Neural cell (in vitro differentiated cells): ENCODE results near the gene ZDBF2. TPM values are rescaled to one million over a fixed set of nuclear protein-coding genes. Genes with fewer than 3 reads are reported as not detected.

Experiments used
- H2AFZ ChIP-seq: fragments of 200-600, 300-800 bp; sonication (generic), shearing (Covaris generic); 2 replicates; pipeline ENCODE4 v1.6.0; 2014; ENCODE audit warnings: low read depth, mild to moderate bottlenecking, antibody characterized with exemption, low read length, moderate library complexity
- H3F3A ChIP-seq: fragments of 200-600 bp; shearing (Covaris generic); 2 replicates; pipeline ENCODE4 v1.6.1; 2016; ENCODE audit warnings: mild to moderate bottlenecking, moderate library complexity, mixed read lengths, antibody characterized with exemption, low read length; ENCODE audit not compliant: insufficient read depth, poor library complexity, severe bottlenecking
- H3K27ac ChIP-seq: fragments of 200-600, 300-800 bp; sonication (generic), shearing (Covaris generic); 2 replicates; pipeline ENCODE4 v1.5.1; 2014; ENCODE audit warnings: mild to moderate bottlenecking, low read length, moderate library complexity
- H3K27me3 ChIP-seq: fragments of 300-800, 200-600 bp; sonication (generic), shearing (Covaris generic); 2 replicates; pipeline ENCODE4 v1.6.0; 2014; ENCODE audit warnings: mild to moderate bottlenecking, low read depth, low read length, moderate library complexity; ENCODE audit not compliant: insufficient read depth
- H3K36me3 ChIP-seq: fragments of 300-800, 200-600 bp; sonication (generic), shearing (Covaris generic); 2 replicates; pipeline ENCODE4 v1.5.1; 2014; ENCODE audit warnings: mild to moderate bottlenecking, antibody characterized with exemption, low read length, moderate library complexity; ENCODE audit not compliant: insufficient read depth
- H3K4me2 ChIP-seq: fragments of 300-800, 200-600 bp; sonication (generic), shearing (Covaris generic); 2 replicates; pipeline ENCODE4 v1.6.0; 2014; ENCODE audit warnings: mild to moderate bottlenecking, low read length
- H3K4me3 ChIP-seq: fragments of 300-800, 200-600 bp; sonication (generic), shearing (Covaris generic); 2 replicates; pipeline ENCODE4 v1.5.1; 2014; ENCODE audit warnings: mild to moderate bottlenecking, low read length, moderate library complexity
- H3K79me2 ChIP-seq: fragments of 200-600 bp; shearing (Covaris generic); replicated peaks from 2 replicates; pipeline ENCODE4 v1.6.0; 2014; ENCODE audit warnings: mild to moderate bottlenecking, low read length, moderate library complexity; ENCODE audit not compliant: insufficient read depth
- H3K9ac ChIP-seq: fragments of 300-800, 200-600 bp; sonication (generic), shearing (Covaris generic); 2 replicates; pipeline ENCODE4 v1.6.1; 2016; ENCODE audit warnings: mild to moderate bottlenecking, low read length, mixed read lengths
- H3K9me2 ChIP-seq: fragments of 200-600 bp; shearing (Covaris generic); 2 replicates; pipeline ENCODE4 v1.6.1; 2016; ENCODE audit warnings: mild to moderate bottlenecking, low read length, mixed read lengths; ENCODE audit not compliant: insufficient read depth
- H3K9me3 ChIP-seq: fragments of 200-600, 300-800 bp; sonication (generic), shearing (Covaris generic); 2 replicates; pipeline ENCODE4 v1.6.1; 2016; ENCODE audit warnings: mild to moderate bottlenecking, mixed run types, low read length, moderate library complexity, mixed read lengths
- H4K20me1 ChIP-seq: fragments of 200-600 bp; shearing (Covaris generic); 2 replicates; pipeline ENCODE4 v1.6.1; 2016; ENCODE audit warnings: mild to moderate bottlenecking, mixed run types; ENCODE audit not compliant: insufficient read depth
- EP300 ChIP-seq: fragments of 450-650 bp; conservative IDR thresholded peaks from 2 replicates; pipeline ENCODE4 v1.6.1; 2014; ENCODE audit warnings: antibody characterized with exemption, mild to moderate bottlenecking, moderate library complexity; ENCODE audit not compliant: poor library complexity, severe bottlenecking
- EZH2 ChIP-seq: fragments of 200-600, 300-800 bp; shearing (Covaris generic), sonication (generic); IDR thresholded peaks from 2 replicates; pipeline ENCODE4 v1.6.1; 2014; ENCODE audit warnings: antibody characterized with exemption, low read length, borderline replicate concordance, mild to moderate bottlenecking; ENCODE audit not compliant: insufficient read depth, poor library complexity, severe bottlenecking
- MXI1 ChIP-seq: fragments of 450-650 bp; conservative IDR thresholded peaks from 2 replicates; pipeline ENCODE4 v1.6.1; 2014; ENCODE audit warnings: antibody characterized with exemption, mild to moderate bottlenecking; ENCODE audit not compliant: poor library complexity, severe bottlenecking
- POLR2AphosphoS5 ChIP-seq: IDR thresholded peaks from 2 replicates; pipeline ENCODE4 v1.6.1; 2012
- RAD21 ChIP-seq: fragments of 450-650 bp; conservative IDR thresholded peaks from 2 replicates; pipeline ENCODE4 v1.6.1; 2014; ENCODE audit warnings: antibody characterized with exemption, mild to moderate bottlenecking, moderate library complexity
- SMC3 ChIP-seq: fragments of 450-650 bp; conservative IDR thresholded peaks from 2 replicates; pipeline ENCODE4 v1.6.1; 2014; ENCODE audit warnings: antibody characterized with exemption, mild to moderate bottlenecking, moderate library complexity; ENCODE audit not compliant: poor library complexity
- TAF1 ChIP-seq: IDR thresholded peaks from 2 replicates; pipeline ENCODE4 v1.6.1; 2012; ENCODE audit warnings: low read depth
- polyA plus RNA-seq: library from polyadenylated mRNA; depleted of rRNA; stranded (reverse); fragments of >200 nt; gene quantifications from 2 replicates; pipeline ENCODE4 v1.2.3, GENCODE V29; 2014
- TF ChIP-seq, protein P1 (sequence below): fragments of 450-650 bp; IDR thresholded peaks from 2 replicates; pipeline ENCODE4 v1.5.1; 2014; ENCODE audit warnings: antibody characterized with exemption, mild to moderate bottlenecking, moderate library complexity; ENCODE audit not compliant: poor library complexity, severe bottlenecking
- TF ChIP-seq, protein P2 (sequence below): IDR thresholded peaks from 2 replicates; pipeline ENCODE4 v1.6.1; 2012; ENCODE audit warnings: borderline replicate concordance

ZDBF2 gene
- polyA plus RNA-seq, 1 donor from 2014 or later: 23.4 TPM

DNA sequence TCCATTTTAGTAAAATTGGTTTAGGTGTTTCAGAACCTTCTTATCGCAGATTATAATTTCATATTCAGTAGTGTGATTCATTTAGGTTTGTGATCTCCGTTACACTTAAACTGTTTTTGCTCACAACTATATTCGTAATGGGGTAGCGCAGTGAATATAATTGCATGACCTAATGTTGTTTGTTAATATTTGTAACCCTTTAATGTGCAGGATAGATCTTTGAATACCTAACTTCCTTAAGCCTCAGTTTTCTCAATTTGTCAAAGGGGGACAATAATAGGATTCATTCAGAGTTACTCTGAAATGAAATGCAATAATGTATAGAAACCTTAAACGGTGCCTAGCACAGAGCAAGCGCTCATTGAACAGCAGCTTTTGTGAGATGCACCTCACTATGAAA lies 558 bp upstream of the ZDBF2 start:
- H3K9me3 ChIP-seq: no peaks in the 10 kb centered on the region
- peak overlapping the region; percentile 55 for H3K4me2 ChIP-seq
- peak overlapping the region; percentile 73 for H3K27ac ChIP-seq
- no peaks in the 10 kb centered on the region for H3F3A ChIP-seq
- H3K9me2 ChIP-seq: no peaks in the 10 kb centered on the region
- H3K79me2 ChIP-seq: peaks cover 27% of the 10 kb centered on the region
- H3K27me3 ChIP-seq: peaks cover 81% of the 10 kb centered on the region
- H3K4me3 ChIP-seq: peak overlapping the region; percentile 78
- no peaks in the 10 kb centered on the region for H3K36me3 ChIP-seq
- no peak for TF ChIP-seq RAD21
- TF ChIP-seq EZH2: no peak
- TF ChIP-seq SMC3: no peak
- TF ChIP-seq TAF1: no peak
- TF ChIP-seq POLR2AphosphoS5: no peak
- TF ChIP-seq EP300: no peak
- TF ChIP-seq, protein P1, sequence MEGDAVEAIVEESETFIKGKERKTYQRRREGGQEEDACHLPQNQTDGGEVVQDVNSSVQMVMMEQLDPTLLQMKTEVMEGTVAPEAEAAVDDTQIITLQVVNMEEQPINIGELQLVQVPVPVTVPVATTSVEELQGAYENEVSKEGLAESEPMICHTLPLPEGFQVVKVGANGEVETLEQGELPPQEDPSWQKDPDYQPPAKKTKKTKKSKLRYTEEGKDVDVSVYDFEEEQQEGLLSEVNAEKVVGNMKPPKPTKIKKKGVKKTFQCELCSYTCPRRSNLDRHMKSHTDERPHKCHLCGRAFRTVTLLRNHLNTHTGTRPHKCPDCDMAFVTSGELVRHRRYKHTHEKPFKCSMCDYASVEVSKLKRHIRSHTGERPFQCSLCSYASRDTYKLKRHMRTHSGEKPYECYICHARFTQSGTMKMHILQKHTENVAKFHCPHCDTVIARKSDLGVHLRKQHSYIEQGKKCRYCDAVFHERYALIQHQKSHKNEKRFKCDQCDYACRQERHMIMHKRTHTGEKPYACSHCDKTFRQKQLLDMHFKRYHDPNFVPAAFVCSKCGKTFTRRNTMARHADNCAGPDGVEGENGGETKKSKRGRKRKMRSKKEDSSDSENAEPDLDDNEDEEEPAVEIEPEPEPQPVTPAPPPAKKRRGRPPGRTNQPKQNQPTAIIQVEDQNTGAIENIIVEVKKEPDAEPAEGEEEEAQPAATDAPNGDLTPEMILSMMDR: no peak
- TF ChIP-seq MXI1: no peak
- TF ChIP-seq, protein P2, sequence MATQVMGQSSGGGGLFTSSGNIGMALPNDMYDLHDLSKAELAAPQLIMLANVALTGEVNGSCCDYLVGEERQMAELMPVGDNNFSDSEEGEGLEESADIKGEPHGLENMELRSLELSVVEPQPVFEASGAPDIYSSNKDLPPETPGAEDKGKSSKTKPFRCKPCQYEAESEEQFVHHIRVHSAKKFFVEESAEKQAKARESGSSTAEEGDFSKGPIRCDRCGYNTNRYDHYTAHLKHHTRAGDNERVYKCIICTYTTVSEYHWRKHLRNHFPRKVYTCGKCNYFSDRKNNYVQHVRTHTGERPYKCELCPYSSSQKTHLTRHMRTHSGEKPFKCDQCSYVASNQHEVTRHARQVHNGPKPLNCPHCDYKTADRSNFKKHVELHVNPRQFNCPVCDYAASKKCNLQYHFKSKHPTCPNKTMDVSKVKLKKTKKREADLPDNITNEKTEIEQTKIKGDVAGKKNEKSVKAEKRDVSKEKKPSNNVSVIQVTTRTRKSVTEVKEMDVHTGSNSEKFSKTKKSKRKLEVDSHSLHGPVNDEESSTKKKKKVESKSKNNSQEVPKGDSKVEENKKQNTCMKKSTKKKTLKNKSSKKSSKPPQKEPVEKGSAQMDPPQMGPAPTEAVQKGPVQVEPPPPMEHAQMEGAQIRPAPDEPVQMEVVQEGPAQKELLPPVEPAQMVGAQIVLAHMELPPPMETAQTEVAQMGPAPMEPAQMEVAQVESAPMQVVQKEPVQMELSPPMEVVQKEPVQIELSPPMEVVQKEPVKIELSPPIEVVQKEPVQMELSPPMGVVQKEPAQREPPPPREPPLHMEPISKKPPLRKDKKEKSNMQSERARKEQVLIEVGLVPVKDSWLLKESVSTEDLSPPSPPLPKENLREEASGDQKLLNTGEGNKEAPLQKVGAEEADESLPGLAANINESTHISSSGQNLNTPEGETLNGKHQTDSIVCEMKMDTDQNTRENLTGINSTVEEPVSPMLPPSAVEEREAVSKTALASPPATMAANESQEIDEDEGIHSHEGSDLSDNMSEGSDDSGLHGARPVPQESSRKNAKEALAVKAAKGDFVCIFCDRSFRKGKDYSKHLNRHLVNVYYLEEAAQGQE: no peak
- no peaks in the 10 kb centered on the region for H4K20me1 ChIP-seq
- H2AFZ ChIP-seq: peak overlapping the region; percentile 25
- H3K9ac ChIP-seq: peak overlapping the region; percentile 80

DNA sequence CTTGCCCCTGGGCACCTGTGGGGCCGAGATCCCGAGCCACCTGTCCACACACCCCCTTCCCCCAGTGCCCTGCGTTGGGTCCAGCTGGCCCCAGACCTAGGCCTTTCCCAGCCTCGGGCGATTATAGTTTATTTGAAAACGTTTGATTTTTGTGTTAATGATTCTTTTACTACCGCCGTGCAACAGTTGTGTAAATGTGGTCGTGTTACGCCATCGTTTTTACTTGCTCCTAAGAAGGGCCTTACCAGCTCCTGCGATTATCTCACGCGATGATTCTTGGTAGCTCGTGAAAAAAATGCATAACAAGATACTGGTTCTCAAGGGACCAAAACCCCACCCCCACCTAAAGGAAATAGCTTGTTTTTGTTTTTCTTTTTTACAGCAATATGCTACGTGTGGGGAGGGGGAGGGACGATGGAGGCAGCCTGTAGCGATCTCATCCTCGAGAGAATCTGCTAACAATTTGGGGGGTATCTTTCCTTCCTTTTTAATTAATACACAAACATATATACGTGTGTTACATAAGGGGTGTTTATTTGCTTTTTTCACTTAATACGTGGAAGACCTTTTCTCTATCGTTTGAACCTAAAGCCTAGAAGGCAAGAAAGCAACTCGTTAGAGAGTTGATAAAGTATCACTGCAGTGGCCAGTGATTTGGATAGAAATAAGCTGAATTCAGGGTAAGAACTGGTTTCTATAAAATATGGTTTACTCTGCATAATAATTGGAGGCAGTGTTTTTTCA lies 1.0 kb downstream of the ZDBF2 start:
- H2AFZ ChIP-seq: no peak overlapping the region
- H3K4me2 ChIP-seq: peak overlapping the region; percentile 17
- H3K27ac ChIP-seq: peak overlapping the region; percentile 72
- H3K4me3 ChIP-seq: peak overlapping the region; percentile 78
- H3K79me2 ChIP-seq: peaks cover 27% of the 10 kb centered on the region
- H3F3A ChIP-seq: no peaks in the 10 kb centered on the region
- peak overlapping the region; percentile 80 for H3K9ac ChIP-seq
- no peaks in the 10 kb centered on the region for H3K9me2 ChIP-seq
- H3K36me3 ChIP-seq: no peaks in the 10 kb centered on the region
- TF ChIP-seq EP300: no peak
- TF ChIP-seq, protein P2: no peak
- no peak for TF ChIP-seq MXI1
- no peak for TF ChIP-seq RAD21
- peak; percentile 9 for TF ChIP-seq TAF1
- peak; percentile 26 for TF ChIP-seq SMC3
- no peak for TF ChIP-seq EZH2
- TF ChIP-seq, protein P1: no peak
- TF ChIP-seq POLR2AphosphoS5: peak; percentile 18
- H4K20me1 ChIP-seq: no peaks in the 10 kb centered on the region
- H3K9me3 ChIP-seq: no peaks in the 10 kb centered on the region
- H3K27me3 ChIP-seq: peaks cover 68% of the 10 kb centered on the region
